HG02943 (cell line): ENCODE results near the gene NUP153.

Source experiments
- ATAC-seq: cut with Tn5 transposase; IDR thresholded peaks from one replicate; pipeline ENCODE4 v1.9.1; 2021; ENCODE audit warnings: mild to moderate bottlenecking, low read depth, moderate library complexity; ENCODE audit not compliant: unreplicated experiment

The NUP153 gene

DNA sequence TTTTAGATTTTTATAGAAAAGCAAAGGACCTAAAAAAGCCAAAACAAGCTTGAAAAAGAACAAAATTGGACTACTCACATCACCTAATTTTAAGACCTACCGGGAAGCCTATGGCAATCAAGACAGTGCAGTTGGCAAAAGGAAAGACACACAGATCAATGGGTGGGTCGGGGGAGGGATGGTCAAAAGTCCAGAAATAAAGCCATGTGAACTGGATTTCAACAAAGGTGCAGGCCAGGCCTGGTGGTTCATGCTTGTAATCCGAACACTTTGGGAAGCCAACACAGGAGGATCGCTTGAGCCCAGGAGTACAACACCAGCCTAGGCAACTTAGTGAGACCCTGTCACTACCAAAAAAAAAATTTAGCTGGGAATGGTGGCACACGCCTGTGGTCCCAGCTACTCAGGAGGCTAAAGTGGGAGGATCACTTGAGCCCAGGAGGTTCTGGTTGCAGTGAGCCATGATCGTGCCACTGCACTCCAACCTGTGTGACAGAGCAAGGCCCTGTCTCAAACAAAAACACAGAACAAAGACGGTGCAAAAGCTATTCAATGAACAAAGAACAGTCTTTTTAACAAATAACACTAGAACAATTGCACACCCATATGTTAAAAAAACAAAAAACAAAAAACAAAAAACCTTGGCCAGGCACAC is 34.5 kb downstream of the NUP153 start:
- no peak for ATAC-seq

DNA sequence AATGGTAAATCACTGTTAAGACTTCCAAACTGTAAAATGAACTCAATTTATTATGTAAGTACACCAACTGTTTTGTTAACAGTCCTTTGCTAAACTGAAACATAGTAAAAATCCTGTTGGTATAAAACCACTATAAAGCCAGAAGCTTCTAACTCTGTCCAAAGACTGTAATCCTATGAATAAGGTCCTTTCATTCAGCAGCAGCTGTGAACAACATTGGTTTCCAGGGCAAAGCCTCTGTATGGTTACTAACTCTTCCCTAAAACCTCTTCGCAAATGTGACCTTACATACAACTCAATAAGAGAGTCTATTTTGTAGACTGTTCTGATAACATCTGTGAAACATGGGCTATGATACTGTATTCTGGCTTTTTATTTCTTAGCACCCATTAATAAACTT is 40.1 kb downstream of the NUP153 start:
- ATAC-seq, result no peak

DNA sequence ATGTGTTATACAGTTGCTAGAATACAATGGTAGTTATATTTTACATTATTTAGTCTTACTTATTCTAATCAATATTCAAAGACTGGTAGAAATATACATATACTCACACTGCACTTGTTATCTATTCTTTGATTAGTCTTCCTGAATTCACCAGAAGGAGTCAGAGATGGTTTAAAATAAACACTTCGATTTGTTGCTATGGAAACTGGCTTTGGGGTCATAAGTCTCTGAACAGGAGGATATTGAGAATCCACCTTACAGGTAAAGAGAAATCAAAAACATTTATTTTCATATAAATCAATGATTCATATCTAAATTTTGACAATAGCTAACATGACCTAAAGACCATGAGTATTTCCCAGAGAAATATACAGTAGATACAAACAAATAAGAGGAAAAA is 41.6 kb downstream of the NUP153 start:
- no peak for ATAC-seq

GRCh38 chr6:17663226-17663625 is 43.5 kb downstream of the NUP153 start:
- no peak for ATAC-seq

- no peak for ATAC-seq
These were observed 44.1 kb downstream of the NUP153 start for GRCh38 chr6:17662585-17662984.

DNA sequence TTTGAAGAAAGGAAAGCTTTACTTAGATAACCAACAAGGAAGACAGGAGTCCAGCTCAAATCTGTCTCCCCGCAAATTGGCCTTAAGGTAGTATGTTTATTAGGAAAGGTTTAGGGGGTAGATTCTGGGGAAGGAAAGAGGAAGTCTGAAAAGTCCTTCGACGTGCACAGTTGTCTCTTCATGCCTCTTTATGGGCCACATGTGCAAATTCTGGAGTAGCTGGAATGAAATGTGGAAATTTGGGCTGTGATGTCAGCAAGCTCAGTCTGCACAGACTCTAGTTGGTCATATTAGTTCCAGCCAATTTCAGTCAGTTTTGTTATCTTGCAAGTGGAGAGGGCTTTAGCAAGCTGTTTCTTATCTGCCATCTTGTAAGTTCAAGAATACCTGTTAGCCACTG is 50.1 kb downstream of the NUP153 start:
- ATAC-seq, result no peak

GRCh38 chr6:17656092-17656491 is 50.6 kb downstream of the NUP153 start:
- no peak for ATAC-seq

DNA sequence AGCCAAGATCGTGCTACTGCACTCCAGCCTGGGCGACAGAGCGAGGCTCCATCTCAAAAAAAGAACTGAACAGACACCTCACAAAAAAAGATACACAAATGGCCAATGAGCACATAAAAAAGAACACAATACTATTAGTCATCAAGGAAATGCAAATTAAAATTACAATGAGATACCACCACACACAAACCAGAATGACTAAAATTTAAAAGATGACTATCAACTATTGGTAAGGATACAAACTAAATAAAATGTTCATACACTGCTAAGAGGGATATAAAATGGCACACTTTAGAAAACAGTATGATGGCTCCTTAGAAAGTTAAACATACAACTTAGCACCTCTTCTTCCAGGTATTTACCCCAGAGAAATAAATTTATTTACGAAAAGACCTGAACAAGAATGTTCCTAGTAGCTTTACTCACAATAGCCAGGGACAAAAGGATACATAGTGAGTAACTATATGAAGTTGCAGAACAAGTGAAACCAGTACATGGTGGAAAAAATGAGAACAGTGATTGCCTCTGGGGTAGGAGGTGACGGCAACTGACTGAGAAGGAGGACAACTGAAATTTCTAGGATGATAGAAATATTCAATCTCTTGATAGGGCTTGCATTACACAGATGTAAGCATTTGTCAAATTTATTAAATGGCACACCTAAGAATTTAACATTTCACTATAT is 53.4 kb downstream of the NUP153 start:
- no peak for ATAC-seq

DNA sequence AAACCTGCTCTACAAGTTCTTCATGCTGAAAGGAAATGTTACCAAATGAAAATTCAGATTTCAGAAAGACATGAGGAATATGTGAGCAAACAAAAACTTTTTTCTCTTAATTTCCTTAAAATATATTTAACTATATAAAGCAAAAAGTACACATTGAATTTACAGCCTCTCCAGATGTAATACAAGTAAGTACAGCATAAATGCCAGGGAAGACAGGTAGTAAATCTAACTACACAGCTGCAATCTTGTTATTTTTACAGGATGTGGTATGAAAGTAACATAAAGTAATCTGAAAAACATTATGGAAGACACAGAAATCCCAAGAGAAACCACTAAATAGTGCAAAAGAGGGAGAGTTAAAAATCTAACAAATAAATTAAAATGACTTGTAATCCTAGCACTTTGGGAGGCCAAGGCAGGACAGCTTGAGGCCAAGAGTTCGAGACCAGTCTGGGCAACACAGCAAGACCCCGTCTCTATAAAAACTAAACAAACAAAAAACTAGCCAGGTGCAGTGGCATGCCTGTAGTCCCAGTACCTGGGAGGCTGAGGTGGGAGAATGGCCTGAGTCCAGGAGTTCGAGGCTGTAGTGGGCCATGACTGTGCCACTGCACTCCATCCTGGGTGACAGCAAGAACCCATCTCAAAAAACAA is 55.9 kb downstream of the NUP153 start:
- no peak for ATAC-seq

GRCh38 chr6:17648745-17649144 is 58.0 kb downstream of the NUP153 start:
- ATAC-seq, result no peak

- ATAC-seq, result no peak
These were observed 66.2 kb downstream of the NUP153 start for GRCh38 chr6:17640477-17640917.

- no peak for ATAC-seq
These were observed 68.5 kb downstream of the NUP153 start for GRCh38 chr6:17638212-17638715.

- no peak for ATAC-seq
These were observed 71.2 kb downstream of the NUP153 start for GRCh38 chr6:17635568-17635967.

DNA sequence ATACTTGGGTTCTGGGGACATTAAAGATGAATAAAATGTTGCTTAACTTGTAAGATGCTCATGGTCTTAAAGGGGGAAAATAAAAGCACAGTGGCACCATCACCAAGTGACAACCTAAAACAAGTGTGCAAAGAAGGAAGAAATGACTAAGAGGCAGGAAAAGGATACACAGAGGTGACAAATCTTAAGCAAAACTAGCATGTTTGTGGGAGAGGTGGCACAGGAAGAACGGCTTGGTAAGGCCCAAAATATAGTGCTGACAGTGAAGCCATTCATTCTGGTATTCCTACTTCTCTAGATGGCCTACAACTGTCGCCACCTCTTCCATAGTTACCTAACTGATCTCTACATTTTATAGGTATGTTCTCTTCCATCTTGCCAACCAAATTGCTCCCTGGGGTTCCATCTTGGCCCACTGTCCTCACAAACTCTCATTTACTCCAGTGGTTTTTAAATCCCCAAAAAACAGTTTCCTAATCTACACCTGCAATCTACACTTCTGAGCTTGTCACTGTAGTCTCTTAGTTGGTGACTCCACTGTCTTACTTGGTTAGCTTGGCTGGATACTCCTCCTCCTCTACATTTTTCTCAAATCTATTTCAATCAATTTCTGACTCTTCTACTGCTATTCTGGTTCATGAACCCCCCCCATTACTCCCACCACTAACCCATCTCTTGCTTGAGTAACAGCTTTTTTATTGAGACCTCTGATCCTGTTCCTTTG is 73.1 kb downstream of the NUP153 start:
- ATAC-seq, result no peak

DNA sequence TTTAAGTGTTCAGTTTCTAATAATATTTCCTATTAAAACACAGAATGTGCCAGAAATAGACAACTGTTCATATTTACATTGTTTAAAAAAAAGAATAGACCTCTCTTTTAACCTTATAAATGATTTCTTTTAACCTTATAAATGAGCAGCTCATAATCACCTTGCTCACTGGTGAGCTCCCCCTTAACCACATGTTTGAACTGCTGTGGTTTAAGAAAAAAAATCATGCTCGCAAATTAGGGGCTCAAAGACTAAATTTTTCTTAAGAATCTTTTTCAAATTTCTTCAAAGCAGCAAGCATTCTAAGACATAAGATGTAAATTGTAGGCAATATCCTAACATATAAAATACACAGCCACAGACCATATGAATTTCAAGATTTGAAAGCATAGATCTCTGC is 73.8 kb downstream of the NUP153 start:
- no peak for ATAC-seq

GRCh38 chr6:17630511-17631073 is 76.1 kb downstream of the NUP153 start:
- ATAC-seq, result no peak

DNA sequence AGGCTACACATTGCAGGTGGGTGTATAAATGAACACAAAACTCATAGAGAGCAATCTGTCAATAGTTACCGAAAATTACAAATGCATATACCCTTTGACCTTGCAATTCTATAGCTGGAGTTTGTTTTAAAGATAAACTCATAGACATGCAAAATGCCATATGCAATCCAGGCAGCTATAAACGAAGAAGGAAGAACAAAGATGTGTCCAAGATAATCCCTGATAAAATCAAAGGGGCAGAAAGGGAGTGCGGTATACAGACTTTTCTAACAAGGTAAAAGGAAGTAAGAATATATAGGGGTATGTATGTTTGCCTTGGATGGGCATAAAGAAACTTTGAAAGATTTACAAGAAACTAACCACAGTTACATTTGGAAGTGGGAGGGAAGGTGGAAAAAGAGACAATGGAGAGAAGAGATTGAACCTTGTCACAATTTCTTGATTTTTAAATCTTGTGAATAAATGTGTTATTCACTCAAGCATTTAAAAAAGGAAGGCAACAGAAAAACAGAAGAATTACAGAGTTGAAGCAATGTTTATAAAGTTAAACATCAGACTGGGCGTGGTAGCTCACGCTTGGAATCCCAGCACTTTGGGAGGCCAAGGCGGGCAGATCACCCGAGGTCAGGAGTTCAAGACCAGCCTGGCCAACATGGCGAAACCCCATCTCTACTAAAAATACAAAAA is 76.8 kb downstream of the NUP153 start:
- no peak for ATAC-seq

- no peak for ATAC-seq
These were observed 77.9 kb downstream of the NUP153 start for GRCh38 chr6:17628873-17629272.

DNA sequence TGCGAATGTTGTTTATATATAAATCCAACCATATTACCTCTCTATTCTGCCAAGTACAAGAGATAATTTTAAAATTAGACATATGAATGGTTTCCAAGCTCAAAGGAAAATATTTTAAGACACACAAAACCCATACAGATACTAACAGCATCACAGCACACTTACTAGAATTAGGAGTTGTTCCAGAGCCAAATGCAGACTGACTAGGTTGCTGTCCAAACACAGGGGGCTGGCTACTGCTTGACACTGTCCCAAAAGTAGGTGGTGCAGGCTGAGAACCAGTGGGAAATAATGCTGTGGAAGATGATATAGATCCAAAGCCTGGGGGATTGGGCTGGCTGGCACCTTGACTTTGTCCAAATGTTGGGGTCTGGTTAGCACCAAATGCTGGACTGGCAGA is 82.3 kb downstream of the NUP153 start:
- no peak for ATAC-seq

DNA sequence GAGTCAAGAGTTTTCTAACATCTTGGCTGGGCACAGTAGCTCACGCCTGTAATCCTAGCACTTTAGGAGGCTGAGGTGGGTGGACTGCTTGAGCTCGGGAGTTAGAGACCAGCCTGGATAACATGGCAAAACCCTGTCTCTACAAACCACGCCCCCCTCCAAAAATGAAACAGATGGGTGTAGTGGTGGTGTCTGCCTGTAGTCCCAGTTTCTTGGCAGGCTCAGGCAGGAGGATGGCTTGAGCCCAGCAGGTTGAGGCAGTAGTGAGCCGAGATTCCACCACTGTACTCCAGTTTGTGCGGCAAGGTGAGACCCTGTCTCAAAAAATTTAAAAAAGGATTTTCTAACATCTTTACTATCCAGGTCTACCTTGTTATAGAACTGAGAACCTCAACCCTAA is 84.6 kb downstream of the NUP153 start:
- ATAC-seq, result no peak
